Uterus (tissue), 2 donors: ENCODE measurements around the gene S100A11.

Source experiments
- CTCF ChIP-seq, 4 experiments: fragments of 200-600 bp in 2 of 4; fragments of 450-650 bp in 2 of 4; sonication (generic) in 2 of 4; IDR thresholded peaks; one replicate each; pipeline ENCODE4 v1.5.1; 2016 to 2019; ENCODE audit warnings: antibody characterized with exemption in 4 of 4, mild to moderate bottlenecking in 2 of 4, moderate library complexity in 1 of 4
- POLR2A ChIP-seq, 2 donors: fragments of 450-650 bp; IDR thresholded peaks; one replicate each; pipeline ENCODE4 v1.6.1; 2016; ENCODE audit warnings: antibody characterized with exemption in 2 of 2, mild to moderate bottlenecking in 1 of 2, moderate library complexity in 1 of 2

DNA sequence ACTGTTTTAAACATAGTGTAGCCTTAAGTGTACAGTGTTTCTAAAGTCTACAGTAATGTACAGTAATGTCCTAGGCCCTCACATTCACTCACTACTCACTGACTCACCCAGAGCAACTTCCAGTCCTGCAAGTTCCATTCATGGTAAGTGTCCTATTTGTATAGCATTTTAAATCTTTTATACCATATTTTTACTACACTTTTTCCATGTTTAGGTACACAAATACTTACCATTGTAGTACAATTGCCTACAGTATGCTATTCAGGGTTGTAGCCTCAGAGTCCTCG lies 39.6 kb downstream of the S100A11 start:
- TF ChIP-seq POLR2A (IDR thresholded peaks at IDR 0.05) (no peak), CTCF (IDR thresholded peaks at IDR 0.05) (no peak)
